SK-N-DZ (cell line): Measurements from ENCODE around the gene BBX.
A peak's percentile ranks its signal among the peaks of the same experiment; 100 is the strongest.

ENCODE experiments used
- DNase-seq: peaks from one replicate; pipeline ENCODE4 v3.0.0-alpha.2; 2015; ENCODE audit warnings: low spot score

The BBX gene

GRCh38 chr3:107837895-107838612, 315.3 kb downstream of the BBX start:
- DNase-seq: no peak

GRCh38 chr3:107841831-107842230, 319.1 kb downstream of the BBX start:
- DNase-seq: no peak

GRCh38 chr3:107842940-107843339, 320.2 kb downstream of the BBX start:
- DNase-seq: no peak

GRCh38 chr3:107845380-107846278, 322.9 kb downstream of the BBX start:
- DNase-seq: no peak

GRCh38 chr3:107846279-107846852, 323.6 kb downstream of the BBX start:
- DNase-seq: peak; percentile 25

GRCh38 chr3:107847791-107848190, 325.0 kb downstream of the BBX start:
- DNase-seq: peak; percentile 9

- DNase-seq: peak; percentile 61
Measured at GRCh38 chr3:107848351-107848915, 325.7 kb downstream of the BBX start.

- DNase-seq: no peak
Measured at GRCh38 chr3:107850681-107851080, 327.9 kb downstream of the BBX start.

- DNase-seq: no peak
Measured at GRCh38 chr3:107853821-107854220, 331.1 kb downstream of the BBX start.

- no peak for DNase-seq
Measured at GRCh38 chr3:107854733-107855132, 332.0 kb downstream of the BBX start.

GRCh38 chr3:107855710-107856109, 332.9 kb downstream of the BBX start:
- DNase-seq: peak; percentile 28

- DNase-seq: no peak
Measured at GRCh38 chr3:107857854-107858253, 335.1 kb downstream of the BBX start.

GRCh38 chr3:107858876-107859275, 336.1 kb downstream of the BBX start:
- DNase-seq: no peak
